Mammary epithelial cell (primary cell): ENCODE data around the gene ZNF264.

Source experiments
- EZH2 ChIP-seq: IDR thresholded peaks from 2 replicates; pipeline ENCODE4 v1.6.1; 2012; ENCODE audit warnings: low read length, inconsistent platforms, borderline replicate concordance
- TF ChIP-seq, protein P1 (sequence below), 2 donors: IDR thresholded peaks in 1 of 2; conservative IDR thresholded peaks in 1 of 2; 2 replicates each; pipeline ENCODE4 v1.5.1; 2011 to 2012; ENCODE audit warnings: inconsistent platforms in 2 of 2, low read length in 2 of 2, mild to moderate bottlenecking in 2 of 2, control low read depth in 1 of 2, low read depth in 1 of 2; ENCODE audit not compliant: insufficient read depth in 1 of 2; ENCODE audit errors: extremely low read depth in 1 of 2

DNA sequence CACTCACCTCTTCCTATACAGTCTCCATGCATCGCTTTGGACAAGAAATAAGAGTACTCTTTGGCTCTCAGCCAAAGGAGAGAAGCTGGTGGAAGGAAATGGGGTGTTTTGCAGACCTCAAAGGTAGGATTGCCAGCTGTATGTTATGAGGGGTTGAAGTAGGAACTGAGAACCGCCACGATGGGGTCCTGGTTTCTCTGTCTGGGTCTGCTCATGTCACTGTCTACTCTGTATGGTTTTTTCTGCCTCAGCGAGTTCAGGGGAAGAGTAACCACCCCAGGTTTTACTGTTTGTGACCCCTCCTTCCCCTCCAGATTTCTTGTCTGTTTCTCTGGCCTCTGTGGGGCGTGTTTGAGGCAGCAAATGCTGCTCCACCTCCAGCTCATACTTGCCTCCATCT lies 53.2 kb downstream of the ZNF264 start:
- TF ChIP-seq, protein P1, sequence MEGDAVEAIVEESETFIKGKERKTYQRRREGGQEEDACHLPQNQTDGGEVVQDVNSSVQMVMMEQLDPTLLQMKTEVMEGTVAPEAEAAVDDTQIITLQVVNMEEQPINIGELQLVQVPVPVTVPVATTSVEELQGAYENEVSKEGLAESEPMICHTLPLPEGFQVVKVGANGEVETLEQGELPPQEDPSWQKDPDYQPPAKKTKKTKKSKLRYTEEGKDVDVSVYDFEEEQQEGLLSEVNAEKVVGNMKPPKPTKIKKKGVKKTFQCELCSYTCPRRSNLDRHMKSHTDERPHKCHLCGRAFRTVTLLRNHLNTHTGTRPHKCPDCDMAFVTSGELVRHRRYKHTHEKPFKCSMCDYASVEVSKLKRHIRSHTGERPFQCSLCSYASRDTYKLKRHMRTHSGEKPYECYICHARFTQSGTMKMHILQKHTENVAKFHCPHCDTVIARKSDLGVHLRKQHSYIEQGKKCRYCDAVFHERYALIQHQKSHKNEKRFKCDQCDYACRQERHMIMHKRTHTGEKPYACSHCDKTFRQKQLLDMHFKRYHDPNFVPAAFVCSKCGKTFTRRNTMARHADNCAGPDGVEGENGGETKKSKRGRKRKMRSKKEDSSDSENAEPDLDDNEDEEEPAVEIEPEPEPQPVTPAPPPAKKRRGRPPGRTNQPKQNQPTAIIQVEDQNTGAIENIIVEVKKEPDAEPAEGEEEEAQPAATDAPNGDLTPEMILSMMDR (conservative IDR thresholded peaks at IDR 0.05 in 1 of 2, IDR thresholded peaks at IDR 0.05 in 1 of 2; ENCODE audit: extremely low read depth in 1 of 2, insufficient read depth in 1 of 2, low read depth in 1 of 2, low read length in 2 of 2), result no peak
- TF ChIP-seq EZH2, result no peak
